ENCODE results near the gene CCL18.

DNA sequence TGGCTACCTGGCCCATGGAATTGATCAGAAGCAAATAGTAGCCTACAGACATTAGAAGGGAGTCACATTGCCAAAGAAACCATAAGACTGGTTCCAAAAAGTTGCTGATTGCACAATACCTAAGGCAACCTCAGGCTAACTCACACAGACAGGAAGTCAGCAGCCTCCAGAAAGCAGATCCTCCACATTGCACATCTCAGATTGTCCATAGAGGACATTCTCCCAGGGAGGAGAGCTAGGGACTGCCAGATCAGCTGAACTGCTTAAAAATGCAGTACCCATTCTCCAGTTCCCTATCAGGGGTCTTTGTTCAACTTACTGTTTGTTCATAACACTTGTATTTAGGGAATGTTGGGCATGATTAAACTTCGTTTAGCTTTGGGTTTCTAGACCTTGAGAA lies 21.7 kb downstream of the CCL18 start:
- TF ChIP-seq, protein P1, sequence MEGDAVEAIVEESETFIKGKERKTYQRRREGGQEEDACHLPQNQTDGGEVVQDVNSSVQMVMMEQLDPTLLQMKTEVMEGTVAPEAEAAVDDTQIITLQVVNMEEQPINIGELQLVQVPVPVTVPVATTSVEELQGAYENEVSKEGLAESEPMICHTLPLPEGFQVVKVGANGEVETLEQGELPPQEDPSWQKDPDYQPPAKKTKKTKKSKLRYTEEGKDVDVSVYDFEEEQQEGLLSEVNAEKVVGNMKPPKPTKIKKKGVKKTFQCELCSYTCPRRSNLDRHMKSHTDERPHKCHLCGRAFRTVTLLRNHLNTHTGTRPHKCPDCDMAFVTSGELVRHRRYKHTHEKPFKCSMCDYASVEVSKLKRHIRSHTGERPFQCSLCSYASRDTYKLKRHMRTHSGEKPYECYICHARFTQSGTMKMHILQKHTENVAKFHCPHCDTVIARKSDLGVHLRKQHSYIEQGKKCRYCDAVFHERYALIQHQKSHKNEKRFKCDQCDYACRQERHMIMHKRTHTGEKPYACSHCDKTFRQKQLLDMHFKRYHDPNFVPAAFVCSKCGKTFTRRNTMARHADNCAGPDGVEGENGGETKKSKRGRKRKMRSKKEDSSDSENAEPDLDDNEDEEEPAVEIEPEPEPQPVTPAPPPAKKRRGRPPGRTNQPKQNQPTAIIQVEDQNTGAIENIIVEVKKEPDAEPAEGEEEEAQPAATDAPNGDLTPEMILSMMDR (conservative IDR thresholded peaks at IDR 0.05; ENCODE audit: low read depth, low read length): no peak
- TF ChIP-seq EZH2 (IDR thresholded peaks at IDR 0.05; ENCODE audit: borderline replicate concordance, low read depth, low read length, poor library complexity, severe bottlenecking): no peak

Measured in A673 (cell line).